Measurements from ENCODE around the gene SFTPD.
A peak's percentile ranks its signal among the peaks of the same experiment; 100 is the strongest.
"Not testable (repeated sequence)": the region's sequence is repeated elsewhere in the genome, so short reads cannot be mapped to it uniquely, and the experiment has no call there.

Gene SFTPD

GRCh38 chr10:79948976-79949722 lies at the start of gene SFTPD:
TSS of gene SFTPD (minus strand) at chr10:79949105. CDS start at chr10:79946659, 2,446 bp downstream.
- DNase-seq (ENCODE audit: insufficient read length, low spot score) (no peak), FAIRE-seq (no peak)

DNA sequence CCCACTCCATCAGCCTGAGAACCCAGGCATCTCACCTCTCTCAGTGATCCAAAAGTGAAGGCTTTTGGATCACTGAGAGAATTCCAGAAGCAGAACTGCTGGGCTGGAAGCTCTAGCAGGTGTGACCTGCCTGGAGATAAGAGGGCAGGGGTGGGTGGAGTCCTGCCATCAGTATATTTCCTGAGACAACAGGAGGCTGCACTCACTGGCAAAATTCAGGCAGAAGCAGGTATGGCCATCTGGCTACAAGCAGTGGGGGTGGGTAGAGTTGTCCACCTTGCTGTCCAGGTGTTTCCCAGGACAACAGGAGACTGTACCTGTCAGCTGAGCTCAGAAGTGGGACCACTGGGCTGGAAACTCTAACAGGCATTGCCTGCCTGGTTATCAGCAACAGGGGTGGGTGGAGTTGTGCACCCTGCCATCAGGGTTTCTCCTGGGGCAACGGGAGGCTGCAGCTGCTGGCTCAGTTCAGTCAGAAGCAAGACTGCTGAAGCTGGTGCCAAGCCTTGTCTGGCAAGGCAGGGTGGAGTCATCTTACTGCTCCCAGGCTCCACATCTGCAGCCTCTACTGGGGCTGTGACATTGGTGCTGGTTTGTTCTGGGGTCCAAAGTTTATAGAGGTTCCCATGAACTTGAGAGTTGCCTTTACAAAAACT lies 47.2 kb upstream of the SFTPD start:
- DNase-seq (ENCODE audit: insufficient read length, low spot score) (no peak), FAIRE-seq (no peak)

- DNase-seq (ENCODE audit: insufficient read length, low spot score) (no peak), FAIRE-seq (no peak)
Measured at GRCh38 chr10:79994556-79994955, 45.7 kb upstream of the SFTPD start.

DNA sequence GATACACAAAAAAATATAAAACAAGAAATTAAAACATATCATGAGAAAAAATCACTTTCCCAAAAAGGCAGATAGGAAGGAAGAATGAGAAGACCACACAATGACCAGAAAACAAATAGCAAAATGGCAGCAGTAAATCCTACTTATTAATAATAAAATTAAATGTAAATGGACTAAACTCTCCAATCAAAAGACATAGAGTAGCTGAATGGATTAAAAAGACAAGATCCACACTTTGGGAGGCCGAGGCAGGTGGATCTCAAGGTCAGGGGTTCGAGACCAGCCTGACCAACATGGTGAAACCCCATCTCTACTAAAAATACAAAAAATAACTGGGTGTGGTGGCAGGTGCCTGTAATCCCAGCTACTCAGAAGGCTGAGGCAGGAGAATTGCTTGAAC lies 39.3 kb upstream of the SFTPD start:
- DNase-seq (ENCODE audit: insufficient read length, low spot score); FAIRE-seq: not testable (repeated sequence)

GRCh38 chr10:79986661-79987060 lies 37.8 kb upstream of the SFTPD start:
- not testable (repeated sequence) for DNase-seq (ENCODE audit: insufficient read length, low spot score); FAIRE-seq

DNA sequence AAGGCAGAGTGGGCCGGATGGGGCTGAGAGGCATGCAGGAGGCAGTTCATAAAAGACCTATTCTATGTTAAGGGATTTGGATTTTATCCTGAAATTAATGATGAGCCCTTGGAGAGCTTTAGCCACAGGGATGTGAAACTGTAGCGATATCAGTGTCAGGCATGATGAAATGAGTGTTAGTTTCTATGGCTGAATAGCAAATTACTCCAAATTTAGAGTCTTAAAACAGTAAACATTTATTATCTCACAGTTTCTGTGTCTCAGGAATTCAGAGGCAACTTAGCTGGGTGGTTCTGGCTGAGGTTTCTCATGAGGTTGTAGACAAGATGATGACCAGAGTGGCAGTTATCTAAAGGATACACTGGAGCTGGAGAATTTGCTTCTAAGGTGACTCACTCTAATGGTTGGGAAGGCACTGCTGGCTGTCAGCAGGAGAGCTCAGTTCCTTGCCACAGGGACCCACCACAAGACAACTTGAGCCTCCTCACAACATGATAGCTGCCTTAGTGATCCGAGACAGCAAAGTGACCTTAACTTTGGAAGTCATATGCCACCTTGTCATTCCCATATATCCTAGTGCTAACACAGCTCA lies 36.7 kb upstream of the SFTPD start:
- no peak for DNase-seq (ENCODE audit: insufficient read length, low spot score)
- FAIRE-seq, result no peak

DNA sequence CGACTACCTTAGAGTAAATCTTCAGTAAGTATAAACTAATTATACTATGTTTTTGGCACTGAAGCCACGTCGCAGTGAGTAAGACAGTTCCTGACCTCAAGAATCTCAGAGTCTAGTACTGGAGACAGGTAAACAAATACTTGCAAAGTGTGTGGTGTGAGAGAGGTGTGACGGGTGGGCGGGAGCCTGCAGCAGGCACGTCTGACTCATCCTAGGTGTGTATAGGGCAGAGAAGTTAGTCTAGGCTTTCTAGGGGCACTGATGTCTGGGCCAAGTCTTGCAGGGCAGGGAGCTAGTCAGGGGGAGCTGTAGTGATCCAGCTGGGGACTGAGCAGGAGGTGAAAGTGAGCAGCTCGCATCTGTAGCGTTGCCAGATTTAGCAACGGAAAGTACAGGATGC lies 35.9 kb upstream of the SFTPD start:
- no peak for DNase-seq (ENCODE audit: insufficient read length, low spot score)
- FAIRE-seq, result no peak

GRCh38 chr10:79983286-79983909 lies 34.5 kb upstream of the SFTPD start:
- FAIRE-seq, result no peak
- no peak for DNase-seq (ENCODE audit: insufficient read length, low spot score)

DNA sequence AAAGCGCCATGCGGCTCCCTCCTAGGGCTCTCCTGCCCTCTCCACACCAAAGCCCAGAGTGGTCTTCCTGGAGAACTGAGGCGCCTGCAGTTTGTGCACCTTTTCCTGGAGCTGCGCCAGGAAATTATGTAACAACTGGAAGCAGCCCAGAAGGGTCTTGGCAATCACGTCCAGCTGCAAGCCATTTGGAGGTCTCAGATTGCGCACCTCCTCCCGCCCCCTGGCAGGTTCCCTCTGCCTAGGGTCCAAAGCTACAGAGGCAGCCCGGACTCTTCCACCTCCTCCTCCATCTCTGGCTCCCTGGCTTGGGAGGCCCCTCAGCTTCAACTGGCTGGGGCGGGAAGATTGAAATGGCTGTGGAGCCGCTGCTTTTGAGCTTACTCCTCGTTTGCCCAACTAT lies 34.0 kb upstream of the SFTPD start:
- DNase-seq (ENCODE audit: insufficient read length, low spot score) (no peak), FAIRE-seq (no peak)

DNA sequence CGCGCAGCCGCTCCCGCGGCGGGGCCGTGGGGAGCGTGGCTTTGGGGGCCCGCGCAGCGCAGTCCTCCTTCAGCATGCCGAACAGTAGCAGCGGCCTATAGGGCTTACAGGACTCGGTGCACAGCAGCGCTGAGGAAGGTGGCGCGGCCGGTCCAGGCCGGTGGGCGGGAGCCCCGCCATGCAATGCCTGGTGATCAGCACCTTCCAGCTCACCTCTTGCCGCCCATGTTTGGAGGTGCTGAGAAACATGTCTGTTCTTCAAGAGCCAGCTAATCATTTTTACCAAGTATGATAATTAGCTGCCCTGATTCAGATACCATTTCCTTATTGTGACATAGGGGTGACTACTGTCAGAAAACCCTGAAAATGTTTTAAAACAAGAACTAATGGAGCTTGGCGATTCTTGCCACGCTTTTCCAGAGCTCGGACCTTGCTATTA lies 33.5 kb upstream of the SFTPD start:
- DNase-seq (ENCODE audit: insufficient read length, low spot score) (peak; percentile 22), FAIRE-seq (no peak)

GRCh38 chr10:79981450-79982361 lies 32.8 kb upstream of the SFTPD start:
- peak; percentile 76 for FAIRE-seq
- DNase-seq (ENCODE audit: insufficient read length, low spot score), result peak; percentile 65

GRCh38 chr10:79980711-79981110 lies 31.8 kb upstream of the SFTPD start:
- FAIRE-seq, result no peak
- DNase-seq (ENCODE audit: insufficient read length, low spot score), result no peak

DNA sequence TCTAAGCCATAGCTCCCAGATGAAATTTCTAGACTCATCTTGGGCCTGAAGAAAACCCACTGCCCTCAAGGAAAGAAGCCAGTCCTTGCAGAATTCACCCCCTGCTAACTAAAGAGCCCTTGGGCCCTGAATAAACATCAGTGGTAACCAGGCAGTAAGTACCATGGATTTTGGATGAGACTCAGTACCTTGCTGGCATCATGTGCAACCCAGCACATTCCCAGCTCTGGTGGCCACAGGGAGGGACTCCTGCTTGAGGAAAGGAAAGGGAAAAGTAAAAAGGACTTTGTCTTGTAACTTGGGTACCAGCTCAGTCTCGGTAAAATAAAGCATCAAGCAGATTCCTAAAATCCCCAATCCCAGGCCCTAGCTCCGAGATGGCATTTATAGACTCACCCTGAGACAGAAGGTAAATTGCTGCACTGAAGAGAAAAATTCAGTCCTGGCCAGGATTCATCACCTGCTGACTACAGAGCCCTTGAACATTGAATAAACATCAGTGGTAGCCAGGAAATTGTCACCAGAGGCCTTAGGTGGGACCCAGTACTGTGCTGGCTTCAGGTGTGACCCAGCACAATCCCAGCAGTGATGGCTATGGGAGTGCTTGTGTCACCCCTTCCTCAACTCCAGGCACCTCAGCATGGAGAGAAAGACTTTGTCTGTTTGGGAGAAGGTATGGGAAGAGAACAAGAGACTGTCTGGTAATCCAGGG lies 31.2 kb upstream of the SFTPD start:
- DNase-seq (ENCODE audit: insufficient read length, low spot score) (no peak), FAIRE-seq (no peak)

DNA sequence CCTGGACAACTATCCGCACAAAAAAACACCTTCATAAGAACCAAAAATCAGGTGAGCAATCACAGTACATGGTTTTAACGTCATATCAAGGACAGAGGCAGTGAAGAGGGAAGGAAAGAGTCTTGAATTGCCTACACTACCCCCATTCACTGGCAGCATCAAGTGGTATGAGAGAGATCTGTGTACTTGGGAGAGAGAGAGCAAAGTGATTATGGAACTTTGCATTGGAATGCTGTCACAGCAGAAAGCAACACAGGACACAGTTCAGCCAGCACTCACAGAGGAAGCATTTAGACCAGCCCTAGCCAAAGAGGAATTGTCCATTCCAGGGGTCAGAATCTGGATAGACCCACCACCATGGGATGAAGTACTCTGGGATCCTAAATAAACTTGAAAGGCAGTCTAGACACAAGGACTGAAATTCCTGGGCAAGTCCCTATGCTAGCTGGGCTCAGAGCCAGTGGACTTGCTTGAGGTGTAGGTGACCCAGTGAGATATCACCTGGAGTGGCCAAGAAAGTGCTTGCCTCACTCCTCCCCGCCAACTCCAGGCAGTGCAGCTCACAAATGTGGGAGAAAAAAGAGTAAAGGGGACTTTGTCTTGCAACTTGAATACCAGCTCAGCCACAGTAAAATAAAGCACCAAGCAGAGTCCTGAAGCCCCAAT lies 30.5 kb upstream of the SFTPD start:
- FAIRE-seq (no peak), DNase-seq (ENCODE audit: insufficient read length, low spot score) (no peak)

- FAIRE-seq (no peak), DNase-seq (ENCODE audit: insufficient read length, low spot score) (no peak)
Measured at GRCh38 chr10:79976999-79977398, 28.1 kb upstream of the SFTPD start.

DNA sequence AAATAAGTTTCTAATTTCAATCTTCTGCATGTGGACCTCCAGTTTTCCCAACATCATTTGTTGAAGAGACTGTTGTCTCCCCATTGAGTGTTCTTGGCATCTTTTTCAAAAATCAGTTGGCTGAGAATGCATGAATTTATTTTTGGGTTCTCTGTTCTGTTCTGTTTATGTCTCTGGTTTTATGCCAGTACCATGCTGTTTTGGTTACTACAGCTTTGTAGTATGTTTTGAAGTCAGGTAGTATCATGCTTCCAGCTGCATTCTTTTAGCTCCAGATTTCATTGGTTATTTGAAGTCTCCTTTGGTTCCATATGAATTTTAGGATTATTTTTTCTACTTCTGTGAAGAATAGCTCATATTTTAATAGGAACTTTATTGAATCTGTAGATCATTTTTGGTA lies 21.2 kb upstream of the SFTPD start:
- DNase-seq (ENCODE audit: insufficient read length, low spot score) (no peak), FAIRE-seq (no peak)

DNA sequence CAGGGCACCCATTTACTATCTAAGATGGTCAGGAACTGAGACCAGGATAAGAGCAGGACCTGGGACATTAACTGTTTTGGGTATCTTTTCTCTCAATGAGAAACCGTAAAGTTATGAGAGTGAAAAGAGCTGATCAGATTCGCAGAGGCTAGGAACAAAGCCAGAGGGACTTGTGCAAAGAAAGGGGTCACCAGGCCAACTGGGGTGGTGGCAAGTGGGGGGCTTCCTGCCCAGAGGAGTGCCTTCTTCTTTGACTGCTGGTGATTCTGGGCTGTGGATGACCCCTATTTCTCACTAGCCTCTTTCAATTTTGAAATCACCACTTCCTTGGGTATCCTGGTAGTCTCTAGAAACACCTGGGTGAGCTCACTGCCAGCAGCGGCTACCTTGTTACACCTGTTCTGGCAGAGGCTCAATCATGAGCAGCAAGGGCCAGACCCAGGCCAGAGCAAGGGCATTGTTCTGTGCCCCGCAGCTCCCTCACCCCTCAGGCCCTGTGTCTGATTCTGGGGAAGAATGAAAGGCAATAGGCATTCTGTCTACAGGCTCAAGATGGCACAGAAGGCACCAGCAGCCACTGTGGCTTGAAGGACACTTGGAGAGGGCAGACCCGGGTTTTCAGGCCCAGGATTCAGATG lies 999 bp downstream of the SFTPD start:
- FAIRE-seq (no peak), DNase-seq (ENCODE audit: insufficient read length, low spot score) (no peak)

DNA sequence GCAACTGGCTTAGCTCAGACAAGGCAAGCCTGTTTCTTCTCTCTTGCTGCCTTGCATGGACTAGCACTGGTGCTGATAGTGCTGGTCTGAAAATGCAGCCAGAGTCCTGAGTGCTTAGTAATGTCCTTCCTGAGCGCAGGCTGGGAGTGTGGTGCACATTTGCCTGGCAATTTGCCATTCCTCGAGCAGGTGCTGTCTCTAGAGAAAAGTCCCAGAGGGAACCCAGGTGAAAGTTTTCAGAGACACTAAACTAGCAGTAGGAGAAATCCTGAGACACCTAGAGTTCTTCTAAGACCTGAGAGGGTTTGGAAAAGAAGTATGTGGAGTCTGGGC lies 1.9 kb downstream of the SFTPD start:
- FAIRE-seq (no peak), DNase-seq (ENCODE audit: insufficient read length, low spot score) (no peak)
